ENCODE measurements around the gene HRH3.

GRCh38 chr20:62186887-62187866, 32.9 kb downstream of the HRH3 start:
- no peak for TF ChIP-seq CTCF (IDR thresholded peaks at IDR 0.05)
- TF ChIP-seq POLR2A (IDR thresholded peaks at IDR 0.05; ENCODE audit: low read depth): no peak
- no peak for TF ChIP-seq POLR2AphosphoS5 (IDR thresholded peaks at IDR 0.05)
